Measurements from ENCODE around the gene TMEM179.
"Not testable (repeated sequence)": the region's sequence is repeated elsewhere in the genome, so short reads cannot be mapped to it uniquely, and the experiment has no call there.

TMEM179 gene

GRCh38 chr14:104638190-104638589, 33.6 kb upstream of the TMEM179 start:
- in situ Hi-C loops (cut with HindIII; ENCODE audit: low sequenced_read_pairs), result no loop called here

- in situ Hi-C loops (cut with HindIII; ENCODE audit: low sequenced_read_pairs), result no loop called here
Observed at GRCh38 chr14:104637546-104638003, 33.0 kb upstream of the TMEM179 start.

- in situ Hi-C loops (cut with HindIII; ENCODE audit: low sequenced_read_pairs), result not testable (repeated sequence)
Observed at GRCh38 chr14:104636846-104637545, 32.4 kb upstream of the TMEM179 start.

- in situ Hi-C loops (cut with HindIII; ENCODE audit: low sequenced_read_pairs), result no loop called here
Observed at GRCh38 chr14:104636131-104636530, 31.6 kb upstream of the TMEM179 start.

- in situ Hi-C loops (cut with HindIII; ENCODE audit: low sequenced_read_pairs), result no loop called here
Observed at GRCh38 chr14:104635717-104636116, 31.1 kb upstream of the TMEM179 start.

- in situ Hi-C loops (cut with HindIII; ENCODE audit: low sequenced_read_pairs), result no loop called here
Observed at GRCh38 chr14:104634886-104635570, 30.5 kb upstream of the TMEM179 start.

- in situ Hi-C loops (cut with HindIII; ENCODE audit: low sequenced_read_pairs), result no loop called here
Observed at GRCh38 chr14:104634138-104634760, 29.7 kb upstream of the TMEM179 start.

- in situ Hi-C loops (cut with HindIII; ENCODE audit: low sequenced_read_pairs), result no loop called here
Observed at GRCh38 chr14:104633276-104634137, 28.9 kb upstream of the TMEM179 start.

- in situ Hi-C loops (cut with HindIII; ENCODE audit: low sequenced_read_pairs), result no loop called here
Observed at GRCh38 chr14:104632781-104633180, 28.2 kb upstream of the TMEM179 start.

GRCh38 chr14:104624939-104625338, 20.4 kb upstream of the TMEM179 start:
- in situ Hi-C loops (cut with HindIII; ENCODE audit: low sequenced_read_pairs), result loop anchor here (5.0 kb wide), 1 partner anchor 33 kb away; no protein-coding TSS in a partner anchor

- in situ Hi-C loops (cut with HindIII; ENCODE audit: low sequenced_read_pairs), result no loop called here
Observed at GRCh38 chr14:104614126-104614812, 9.7 kb upstream of the TMEM179 start.

- in situ Hi-C loops (cut with HindIII; ENCODE audit: low sequenced_read_pairs), result no loop called here
Observed at GRCh38 chr14:104611881-104612280, 7.3 kb upstream of the TMEM179 start.

GRCh38 chr14:104610749-104611310, 6.3 kb upstream of the TMEM179 start:
- in situ Hi-C loops (cut with HindIII; ENCODE audit: low sequenced_read_pairs), result no loop called here

- in situ Hi-C loops (cut with HindIII; ENCODE audit: low sequenced_read_pairs), result no loop called here
Observed at GRCh38 chr14:104609666-104610065, 5.1 kb upstream of the TMEM179 start.

GRCh38 chr14:104603711-104604401, 716 bp downstream of the TMEM179 start:
- in situ Hi-C loops (cut with HindIII; ENCODE audit: low sequenced_read_pairs), result no loop called here

GRCh38 chr14:104602933-104603325, 1.6 kb downstream of the TMEM179 start:
- in situ Hi-C loops (cut with HindIII; ENCODE audit: low sequenced_read_pairs), result no loop called here

- in situ Hi-C loops (cut with HindIII; ENCODE audit: low sequenced_read_pairs), result no loop called here
Observed at GRCh38 chr14:104602315-104602932, 2.1 kb downstream of the TMEM179 start.

- in situ Hi-C loops (cut with HindIII; ENCODE audit: low sequenced_read_pairs), result no loop called here
Observed at GRCh38 chr14:104601786-104602185, 2.8 kb downstream of the TMEM179 start.

GRCh38 chr14:104600805-104601204, 3.8 kb downstream of the TMEM179 start:
- in situ Hi-C loops (cut with HindIII; ENCODE audit: low sequenced_read_pairs), result no loop called here

Measured in DLD1 (cell line).